Hematopoietic multipotent progenitor cell treated with erythropoietin and hydrocortisone succinate and interleukin-3 and kit ligand, for 17 days (in vitro differentiated cells): ENCODE data around the gene PAGE2B.
A peak's percentile ranks its signal among the peaks of the same experiment; 100 is the strongest.
"Not testable (repeated sequence)": the region's sequence is repeated elsewhere in the genome, so short reads cannot be mapped to it uniquely, and the experiment has no call there.

ENCODE experiments used
- DNase-seq: peaks from one replicate; pipeline ENCODE4 v3.0.0-alpha.2; 2015; ENCODE audit warnings: low spot score

Gene PAGE2B, protein sequence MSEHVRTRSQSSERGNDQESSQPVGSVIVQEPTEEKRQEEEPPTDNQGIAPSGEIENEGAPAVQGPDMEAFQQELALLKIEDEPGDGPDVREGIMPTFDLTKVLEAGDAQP

GRCh38 chrX:55074851-55075467, at the start of gene PAGE2B:
Gene PAGE2B, plus strand, starts transcription at chrX:55075030. Its CDS starts 1,012 bp downstream, at chrX:55076042.
- no peak for DNase-seq

GRCh38 chrX:55026143-55026542, 48.7 kb upstream of the PAGE2B start:
- DNase-seq: peak; percentile 81

DNA sequence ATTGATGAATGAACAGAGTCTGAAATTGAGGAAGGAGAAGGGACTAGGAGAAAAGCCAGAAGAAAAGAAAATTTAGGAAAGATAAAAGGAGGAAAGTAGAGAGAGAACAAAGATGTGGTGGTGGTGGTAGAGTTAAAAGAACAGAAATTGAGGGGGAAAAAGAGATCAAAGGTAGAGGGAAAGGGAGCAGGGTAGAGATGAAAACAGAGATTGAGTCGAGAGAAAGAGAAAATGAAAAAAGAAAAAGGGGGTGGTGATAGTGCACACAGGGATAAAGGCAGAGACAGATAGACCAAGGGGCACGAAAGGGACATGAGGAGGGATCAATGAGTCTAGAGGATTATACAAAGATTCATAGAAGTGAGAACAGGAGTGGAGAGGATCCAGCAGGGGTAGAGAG, 48.0 kb upstream of the PAGE2B start:
- DNase-seq: no peak

GRCh38 chrX:55028040-55028439, 46.8 kb upstream of the PAGE2B start:
- peak; percentile 86 for DNase-seq

- DNase-seq: peak; percentile 73
These were observed 46.2 kb upstream of the PAGE2B start for GRCh38 chrX:55028611-55029010.

GRCh38 chrX:55029291-55029690, 45.5 kb upstream of the PAGE2B start:
- DNase-seq: peak; percentile 76

DNA sequence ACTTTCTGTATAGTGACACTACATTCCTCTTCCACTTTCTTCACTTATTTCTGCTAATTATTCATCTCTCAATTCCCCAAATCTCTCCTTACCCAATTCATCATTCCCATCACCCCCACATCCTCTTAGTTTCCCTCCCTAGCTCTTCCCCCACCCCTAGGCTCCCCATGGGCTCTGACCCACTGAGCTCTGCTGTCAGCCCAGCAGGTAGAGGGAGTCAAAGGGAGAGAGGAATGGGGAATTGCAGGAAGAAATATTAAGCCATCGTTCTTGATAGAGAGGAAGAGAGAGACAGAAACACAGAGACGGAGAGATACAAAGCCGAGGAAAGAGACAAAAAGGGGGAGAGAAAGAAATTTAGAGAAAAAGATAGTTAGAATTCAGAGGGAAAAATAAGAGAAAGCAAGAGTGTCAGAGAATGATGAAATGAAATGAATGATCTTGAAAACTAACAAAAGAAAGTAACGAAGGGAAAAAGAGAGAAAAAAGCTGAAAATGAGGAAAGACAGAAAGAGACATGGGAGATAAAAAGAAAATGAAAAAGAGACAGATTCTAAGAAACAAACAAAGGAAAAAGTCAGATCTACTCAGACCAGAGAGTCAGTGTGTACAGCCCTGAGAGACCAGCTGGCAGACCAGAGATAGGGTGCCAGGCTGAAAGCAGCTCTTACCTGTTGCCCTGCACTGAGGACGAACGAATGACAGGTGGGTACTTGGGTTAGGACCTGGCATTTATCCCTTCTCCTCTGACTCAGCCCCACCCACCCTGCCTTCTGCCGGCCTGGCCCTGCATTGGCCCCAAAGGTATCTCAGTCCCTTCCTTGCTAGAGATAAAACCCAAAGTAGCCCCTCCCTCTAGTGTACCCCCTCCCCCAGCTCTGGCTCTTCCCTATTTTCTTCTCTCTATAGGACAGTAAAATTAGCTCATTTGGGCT, 44.3 kb upstream of the PAGE2B start, which contains the start of gene ALAS2:
TSS of gene ALAS2 (minus strand) at position 707 of the 935 bp plus-strand sequence. CDS start 4,977 bp downstream, outside the sequence.
- DNase-seq: peak; percentile 84

DNA sequence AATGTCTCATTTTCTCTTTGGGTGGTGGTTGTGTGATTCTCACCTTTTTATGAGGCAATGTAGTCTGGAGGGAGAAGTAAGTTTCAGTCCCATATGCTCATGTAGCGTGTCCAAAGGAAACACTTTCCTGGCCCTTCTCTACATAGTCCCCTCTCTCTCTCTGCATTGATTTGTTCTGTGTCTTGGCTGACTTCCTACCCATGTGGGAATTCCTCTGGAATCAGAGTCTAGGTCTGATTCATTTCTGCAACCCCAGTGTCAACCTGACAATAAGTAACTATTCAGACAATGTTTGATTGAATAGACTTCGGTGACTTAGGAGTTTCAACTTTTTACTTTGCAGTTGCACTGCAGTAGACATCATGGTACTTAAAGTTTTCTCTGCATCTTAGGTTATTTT, 41.4 kb upstream of the PAGE2B start:
- no peak for DNase-seq

GRCh38 chrX:55039471-55039870, 35.4 kb upstream of the PAGE2B start:
- DNase-seq: no peak

GRCh38 chrX:55041514-55041913, 33.3 kb upstream of the PAGE2B start:
- no peak for DNase-seq

DNA sequence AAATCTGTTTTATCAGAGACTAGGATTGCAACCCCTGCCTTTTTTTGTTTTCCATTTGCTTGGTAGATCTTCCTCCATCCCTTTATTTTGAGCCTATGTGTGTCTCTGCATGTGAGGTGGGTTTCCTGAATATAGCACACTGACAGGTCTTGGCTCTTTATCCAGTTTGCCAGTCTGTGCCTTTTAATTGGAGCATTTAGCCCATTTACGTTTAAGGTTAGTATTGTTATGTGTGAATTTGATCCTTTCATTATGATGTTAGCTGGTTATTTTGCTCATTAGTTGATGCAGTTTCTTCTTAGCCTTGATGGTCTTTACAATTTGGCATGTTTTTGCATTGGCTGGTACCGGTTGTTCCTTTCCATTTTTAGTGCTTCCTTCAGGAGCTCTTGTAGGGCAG, 24.2 kb upstream of the PAGE2B start:
- DNase-seq: not testable (repeated sequence)

DNA sequence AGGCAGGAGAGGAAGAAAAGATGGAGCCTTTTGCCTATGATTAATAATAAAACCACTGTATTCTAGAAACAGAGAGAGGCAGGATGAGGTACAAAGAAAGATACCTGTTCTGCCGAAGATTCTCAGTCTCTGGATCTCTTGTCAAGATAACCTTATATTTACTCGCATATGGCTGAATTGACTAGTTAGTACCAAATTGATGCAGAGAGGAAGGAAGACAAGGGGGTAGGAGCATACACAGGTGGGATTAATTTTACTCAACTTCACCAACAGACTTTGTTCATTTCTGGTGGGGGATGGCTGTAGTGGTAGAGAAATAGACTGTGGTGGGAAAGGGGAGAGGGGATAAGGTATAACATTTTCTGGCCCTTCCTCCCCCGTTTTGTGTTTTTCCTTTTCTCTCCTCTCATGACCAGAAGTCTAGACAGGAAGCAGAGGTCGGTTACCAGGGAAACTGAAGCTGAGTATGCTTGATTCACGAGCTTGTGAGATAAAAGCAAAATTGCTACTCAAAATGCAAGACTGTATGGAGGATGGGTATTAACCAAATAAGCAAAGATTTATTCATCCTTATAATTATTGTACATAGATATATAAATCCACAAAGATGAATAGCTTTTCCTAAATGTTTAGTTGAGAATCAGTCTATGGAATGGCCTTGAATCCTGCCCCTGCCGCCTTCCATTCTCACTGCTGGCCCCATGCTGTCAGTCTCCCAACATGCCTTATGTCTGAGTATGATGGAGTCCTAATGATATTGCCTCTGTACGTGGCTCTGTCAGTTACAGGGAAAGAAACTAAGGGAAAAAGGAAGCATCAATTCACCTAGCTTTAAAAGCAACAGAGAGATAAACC, 17.8 kb upstream of the PAGE2B start:
- peak; percentile 73 for DNase-seq

GRCh38 chrX:55057675-55058249, 17.1 kb upstream of the PAGE2B start:
- DNase-seq: peak; percentile 83

GRCh38 chrX:55067180-55067579, 7.7 kb upstream of the PAGE2B start:
- DNase-seq: not testable (repeated sequence)

DNA sequence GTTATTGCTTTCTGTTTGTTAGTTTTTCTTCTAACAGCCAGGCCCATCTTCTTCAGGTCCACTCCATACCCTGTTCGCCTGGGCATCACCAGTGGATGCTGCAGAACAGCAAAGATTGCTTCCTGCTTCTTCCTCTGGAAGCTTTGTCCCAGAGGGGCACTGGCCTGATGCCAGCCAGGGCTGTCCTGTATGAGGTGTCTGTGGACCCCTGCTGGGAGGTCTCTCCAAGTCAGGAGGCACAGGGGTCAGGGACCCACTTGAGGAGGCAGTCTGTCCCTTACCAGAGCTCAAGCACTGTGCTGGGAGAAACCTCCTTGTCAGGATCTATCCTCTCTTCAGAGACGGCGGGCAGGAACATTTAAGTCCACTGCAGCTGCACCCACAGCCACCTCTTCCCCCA, 2.5 kb upstream of the PAGE2B start:
- no peak for DNase-seq

DNA sequence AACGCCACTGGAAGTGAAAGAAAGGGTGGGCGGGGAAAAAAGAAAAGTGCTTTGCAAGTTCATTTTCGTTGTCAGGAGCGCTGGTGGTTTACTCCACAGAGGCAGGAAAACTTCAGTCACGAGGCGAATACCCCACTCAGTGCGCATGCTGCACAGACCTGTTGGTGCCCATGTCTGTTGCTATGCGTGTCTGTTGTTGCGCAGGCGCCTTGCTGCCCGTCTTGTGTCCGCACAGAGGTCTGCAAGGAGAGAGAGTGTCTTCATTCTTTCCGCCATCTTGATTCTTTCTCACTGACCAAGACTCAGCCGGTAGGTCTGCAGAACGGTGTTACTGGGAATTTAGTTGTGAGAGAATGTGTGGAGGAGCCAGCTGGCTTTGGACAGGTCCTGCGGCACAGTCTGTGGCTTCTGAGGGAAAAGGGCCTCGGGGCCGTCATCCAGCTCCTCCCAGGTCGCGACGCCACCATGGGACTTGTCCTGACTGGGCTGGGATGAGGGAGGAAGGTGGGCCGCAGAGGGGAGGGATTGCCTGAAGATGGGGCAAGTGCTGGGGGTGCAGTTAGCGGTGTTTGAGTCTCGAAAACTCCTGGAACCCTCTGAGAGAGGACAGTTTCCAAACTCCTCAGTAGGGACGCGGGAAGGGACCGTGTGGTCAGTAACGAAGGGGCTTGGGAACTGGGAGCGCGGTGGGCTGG, 14.1 kb downstream of the PAGE2B start, which contains the start of gene PAGE2:
TSS of gene PAGE2 (plus strand) at position 224 of the 695 bp plus-strand sequence. CDS start 1,003 bp downstream, outside the sequence.
- DNase-seq: no peak

GRCh38 chrX:55098691-55099090, 23.9 kb downstream of the PAGE2B start:
- no peak for DNase-seq

DNA sequence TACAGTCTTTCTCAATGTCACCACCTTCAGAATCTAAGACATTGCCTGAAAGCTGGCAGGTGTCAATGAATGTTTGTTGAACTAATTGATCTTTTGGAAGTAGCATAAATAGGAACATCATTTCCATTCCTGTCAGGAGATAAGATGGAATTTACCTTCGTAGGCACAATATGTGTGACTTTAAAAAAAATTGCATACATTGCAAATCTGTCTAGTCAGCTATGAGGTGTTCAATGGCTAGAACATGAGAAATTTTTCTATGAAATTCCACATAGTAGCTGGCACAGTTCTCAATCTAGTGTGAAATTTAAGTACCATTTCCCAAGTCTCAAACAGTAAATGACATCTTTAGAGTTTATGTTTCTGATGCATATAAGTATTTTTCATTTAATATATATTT, 24.3 kb downstream of the PAGE2B start:
- DNase-seq: no peak

- no peak for DNase-seq
These were observed 27.9 kb downstream of the PAGE2B start for GRCh38 chrX:55102754-55103153.

- no peak for DNase-seq
These were observed 32.4 kb downstream of the PAGE2B start for GRCh38 chrX:55107262-55107661.

- DNase-seq: no peak
These were observed 33.1 kb downstream of the PAGE2B start for GRCh38 chrX:55107911-55108310.
